ENCODE results near the gene PXK.

The PXK gene

GRCh38 chr3:58408906-58409305 is 76.2 kb downstream of the PXK start:
- Histone ChIP-seq H3K27me3 (ENCODE audit: insufficient read depth, low read length, poor library complexity, severe bottlenecking) (no peaks in the 10 kb centered on the region), H3K36me3 (ENCODE audit: insufficient read depth, low read length) (peaks cover 61% of the 10 kb centered on the region; the same call in 1 of the 2 replicates), H2AFZ (ENCODE audit: low read length) (no peak overlapping the region), H3K4me3 (ENCODE audit: low read length, poor library complexity, severe bottlenecking) (no peak overlapping the region), H3K4me1 (ENCODE audit: insufficient read depth, low read length, poor library complexity, severe bottlenecking) (no peaks in the 10 kb centered on the region), H4K20me1 (ENCODE audit: insufficient read depth, low read length, poor library complexity, severe bottlenecking) (no peaks in the 10 kb centered on the region), H3K9me3 (ENCODE audit: insufficient read depth, low read depth, low read length) (no peaks in the 10 kb centered on the region), H3K4me2 (ENCODE audit: low read depth, low read length, poor library complexity, severe bottlenecking) (no peak overlapping the region), H3K9ac (ENCODE audit: low read depth, low read length, poor library complexity, severe bottlenecking) (no peak overlapping the region), H3F3A (ENCODE audit: low read depth) (no peaks in the 10 kb centered on the region), H3K79me2 (ENCODE audit: insufficient read depth, low read length) (no peaks in the 10 kb centered on the region), H3K9me2 (replicated peaks; ENCODE audit: low read depth, low read length) (no peaks in the 10 kb centered on the region)
- no peak for TF ChIP-seq CTCF (conservative IDR thresholded peaks at IDR 0.05; ENCODE audit: low read length)
- TF ChIP-seq EZH2phosphoT487 (IDR thresholded peaks at IDR 0.05; ENCODE audit: borderline replicate concordance): no peak

GRCh38 chr3:58409663-58410062 is 77.0 kb downstream of the PXK start:
- H3K4me2 ChIP-seq (ENCODE audit: low read depth, low read length, poor library complexity, severe bottlenecking): no peak overlapping the region
- H3K4me3 ChIP-seq (ENCODE audit: low read length, poor library complexity, severe bottlenecking): no peak overlapping the region
- no peaks in the 10 kb centered on the region for H4K20me1 ChIP-seq (ENCODE audit: insufficient read depth, low read length, poor library complexity, severe bottlenecking)
- no peak overlapping the region for H2AFZ ChIP-seq (ENCODE audit: low read length)
- TF ChIP-seq CTCF (conservative IDR thresholded peaks at IDR 0.05; ENCODE audit: low read length) (no peak), EZH2phosphoT487 (IDR thresholded peaks at IDR 0.05; ENCODE audit: borderline replicate concordance) (no peak)
- no peaks in the 10 kb centered on the region for H3K9me3 ChIP-seq (ENCODE audit: insufficient read depth, low read depth, low read length)
- no peaks in the 10 kb centered on the region for H3K79me2 ChIP-seq (ENCODE audit: insufficient read depth, low read length)
- no peaks in the 10 kb centered on the region for H3K27me3 ChIP-seq (ENCODE audit: insufficient read depth, low read length, poor library complexity, severe bottlenecking)
- H3K4me1 ChIP-seq (ENCODE audit: insufficient read depth, low read length, poor library complexity, severe bottlenecking): no peaks in the 10 kb centered on the region
- H3K9me2 ChIP-seq (replicated peaks; ENCODE audit: low read depth, low read length): no peaks in the 10 kb centered on the region
- no peaks in the 10 kb centered on the region for H3F3A ChIP-seq (ENCODE audit: low read depth)
- peaks cover 56% of the 10 kb centered on the region; the same call in 1 of the 2 replicates for H3K36me3 ChIP-seq (ENCODE audit: insufficient read depth, low read length)
- no peak overlapping the region for H3K9ac ChIP-seq (ENCODE audit: low read depth, low read length, poor library complexity, severe bottlenecking)

GRCh38 chr3:58411036-58411435 is 78.3 kb downstream of the PXK start:
- Histone ChIP-seq H3K4me3 (ENCODE audit: low read length, poor library complexity, severe bottlenecking) (no peak overlapping the region), H3K27me3 (ENCODE audit: insufficient read depth, low read length, poor library complexity, severe bottlenecking) (no peaks in the 10 kb centered on the region), H3K4me1 (ENCODE audit: insufficient read depth, low read length, poor library complexity, severe bottlenecking) (no peaks in the 10 kb centered on the region), H3F3A (ENCODE audit: low read depth) (no peaks in the 10 kb centered on the region), H3K36me3 (ENCODE audit: insufficient read depth, low read length) (peaks cover 60% of the 10 kb centered on the region; the same call in 1 of the 2 replicates), H3K9ac (ENCODE audit: low read depth, low read length, poor library complexity, severe bottlenecking) (no peak overlapping the region), H3K4me2 (ENCODE audit: low read depth, low read length, poor library complexity, severe bottlenecking) (no peak overlapping the region), H3K9me3 (ENCODE audit: insufficient read depth, low read depth, low read length) (no peaks in the 10 kb centered on the region), H3K9me2 (replicated peaks; ENCODE audit: low read depth, low read length) (no peaks in the 10 kb centered on the region), H4K20me1 (ENCODE audit: insufficient read depth, low read length, poor library complexity, severe bottlenecking) (no peaks in the 10 kb centered on the region), H3K79me2 (ENCODE audit: insufficient read depth, low read length) (no peaks in the 10 kb centered on the region), H2AFZ (ENCODE audit: low read length) (no peak overlapping the region)
- no peak for TF ChIP-seq EZH2phosphoT487 (IDR thresholded peaks at IDR 0.05; ENCODE audit: borderline replicate concordance)

Measured in Loucy (cell line).